K562 (cell line): Measurements from ENCODE around the gene HOXB1. TPM values are rescaled to one million over a fixed set of nuclear protein-coding genes. Genes with fewer than 3 reads are reported as not detected.
A peak's percentile ranks its signal among the peaks of the same experiment; 100 is the strongest.

Source experiments
- EGR1 ChIP-seq: fragments of 450-650 bp; conservative IDR thresholded peaks from 2 replicates; pipeline ENCODE4 v1.6.1; 2017; ENCODE audit warnings: mild to moderate bottlenecking
- SAP30 ChIP-seq: fragments of 200-600 bp; sonication (generic); IDR thresholded peaks from 2 replicates; pipeline ENCODE4 v1.6.1; 2012; ENCODE audit warnings: borderline replicate concordance, low read depth, mild to moderate bottlenecking, moderate library complexity, low read length, control low read depth, inconsistent platforms; ENCODE audit not compliant: insufficient read depth, poor library complexity, severe bottlenecking
- TCF7 ChIP-seq: sonication (generic); IDR thresholded peaks from 2 replicates; pipeline ENCODE4 v1.6.1; 2016; ENCODE audit warnings: antibody characterized with exemption, borderline replicate concordance
- polyA plus RNA-seq, 8 experiments: library from polyadenylated mRNA; depleted of rRNA in 4 of 8; stranded (reverse) in 5 of 8; unstranded in 3 of 8; fragments of >200 nt; fragmentation: Nextera tagmentation in 2 of 8; fragmentation: Illumina TruSeq in 1 of 8; extraction: Ambion mirVana in 2 of 8; extraction: Trizol in 1 of 8; gene quantifications; 2 replicates each; pipeline versions ENCODE4 v1.2.1 to v1.2.3, GENCODE V29; 2011 to 2014; ENCODE audit warnings: inconsistent platforms in 1 of 8, missing spikeins in 1 of 8
- total RNA-seq, 7 experiments: library from RNA; depleted of rRNA in 6 of 7; stranded (reverse); fragments of >200 nt in 6 of 7; fragmentation: Illumina TruSeq in 2 of 7; extraction: Trizol in 2 of 7; gene quantifications; 2 replicates each; pipeline versions ENCODE4 v1.2.1 to v1.2.3, GENCODE V29; 2011 to 2021; ENCODE audit warnings: low replicate concordance in 1 of 7
- TF ChIP-seq, protein P1 (sequence below): sonication (generic); formaldehyde crosslinking; IDR thresholded peaks from 2 replicates; pipeline ENCODE4 v1.8.0; 2023; ENCODE audit warnings: missing genetic modification reagents, mild to moderate bottlenecking, borderline replicate concordance
- TF ChIP-seq, protein P2 (sequence below), 2 experiments: IDR thresholded peaks; 2 replicates each; pipeline ENCODE4 v1.6.1; 2012; ENCODE audit warnings: improper control_type of control experiment in 2 of 2, low read depth in 2 of 2, low read length in 2 of 2, borderline replicate concordance in 1 of 2
- TF ChIP-seq, protein P3 (sequence below): fragments of 250-450 bp; sonication (Bioruptor Pico); IDR thresholded peaks from 2 replicates; pipeline ENCODE4 v1.4.0; 2020

The HOXB1 gene
- total and polyA plus RNA-seq, 9 of the 15 experiments (the other 6 are each of a cell fraction or from before 2014, with no cell fraction given), result 0.04 TPM; not detected in 8

DNA sequence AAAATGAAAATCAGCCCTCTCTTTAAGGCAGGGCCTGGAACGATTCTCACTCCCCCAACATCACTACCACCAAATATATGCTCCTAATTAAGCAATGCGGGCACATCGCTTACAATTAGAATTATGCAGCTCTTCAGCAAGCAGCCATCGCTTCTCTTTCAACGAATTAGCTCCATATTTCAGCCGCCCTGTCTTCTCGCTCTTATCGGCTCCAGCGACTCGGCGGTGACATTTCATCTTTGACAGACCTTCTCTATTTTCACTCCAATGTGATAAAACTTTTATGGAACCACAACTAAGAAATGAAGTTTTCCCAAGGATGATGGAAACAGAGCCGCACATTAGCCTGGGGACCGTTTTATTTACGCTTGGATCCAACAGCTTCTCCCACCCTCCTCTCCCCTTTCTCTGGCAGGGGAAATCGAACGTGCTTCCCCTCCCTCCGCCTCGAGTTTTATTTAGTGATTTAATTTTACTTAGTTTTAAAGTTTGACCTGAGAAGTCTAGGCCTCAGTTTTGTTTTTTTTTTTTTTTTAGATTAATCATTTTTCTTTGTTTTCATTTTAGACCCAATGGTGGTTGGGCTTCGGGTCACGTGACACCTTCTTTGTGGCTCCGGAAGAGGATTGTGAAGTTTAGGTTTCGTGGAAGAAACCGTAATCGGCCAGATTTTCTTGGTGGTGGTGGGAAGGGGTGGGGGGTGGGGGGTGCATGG lies 17.2 kb upstream of the HOXB1 start (continued):
- TF ChIP-seq, protein P1, sequence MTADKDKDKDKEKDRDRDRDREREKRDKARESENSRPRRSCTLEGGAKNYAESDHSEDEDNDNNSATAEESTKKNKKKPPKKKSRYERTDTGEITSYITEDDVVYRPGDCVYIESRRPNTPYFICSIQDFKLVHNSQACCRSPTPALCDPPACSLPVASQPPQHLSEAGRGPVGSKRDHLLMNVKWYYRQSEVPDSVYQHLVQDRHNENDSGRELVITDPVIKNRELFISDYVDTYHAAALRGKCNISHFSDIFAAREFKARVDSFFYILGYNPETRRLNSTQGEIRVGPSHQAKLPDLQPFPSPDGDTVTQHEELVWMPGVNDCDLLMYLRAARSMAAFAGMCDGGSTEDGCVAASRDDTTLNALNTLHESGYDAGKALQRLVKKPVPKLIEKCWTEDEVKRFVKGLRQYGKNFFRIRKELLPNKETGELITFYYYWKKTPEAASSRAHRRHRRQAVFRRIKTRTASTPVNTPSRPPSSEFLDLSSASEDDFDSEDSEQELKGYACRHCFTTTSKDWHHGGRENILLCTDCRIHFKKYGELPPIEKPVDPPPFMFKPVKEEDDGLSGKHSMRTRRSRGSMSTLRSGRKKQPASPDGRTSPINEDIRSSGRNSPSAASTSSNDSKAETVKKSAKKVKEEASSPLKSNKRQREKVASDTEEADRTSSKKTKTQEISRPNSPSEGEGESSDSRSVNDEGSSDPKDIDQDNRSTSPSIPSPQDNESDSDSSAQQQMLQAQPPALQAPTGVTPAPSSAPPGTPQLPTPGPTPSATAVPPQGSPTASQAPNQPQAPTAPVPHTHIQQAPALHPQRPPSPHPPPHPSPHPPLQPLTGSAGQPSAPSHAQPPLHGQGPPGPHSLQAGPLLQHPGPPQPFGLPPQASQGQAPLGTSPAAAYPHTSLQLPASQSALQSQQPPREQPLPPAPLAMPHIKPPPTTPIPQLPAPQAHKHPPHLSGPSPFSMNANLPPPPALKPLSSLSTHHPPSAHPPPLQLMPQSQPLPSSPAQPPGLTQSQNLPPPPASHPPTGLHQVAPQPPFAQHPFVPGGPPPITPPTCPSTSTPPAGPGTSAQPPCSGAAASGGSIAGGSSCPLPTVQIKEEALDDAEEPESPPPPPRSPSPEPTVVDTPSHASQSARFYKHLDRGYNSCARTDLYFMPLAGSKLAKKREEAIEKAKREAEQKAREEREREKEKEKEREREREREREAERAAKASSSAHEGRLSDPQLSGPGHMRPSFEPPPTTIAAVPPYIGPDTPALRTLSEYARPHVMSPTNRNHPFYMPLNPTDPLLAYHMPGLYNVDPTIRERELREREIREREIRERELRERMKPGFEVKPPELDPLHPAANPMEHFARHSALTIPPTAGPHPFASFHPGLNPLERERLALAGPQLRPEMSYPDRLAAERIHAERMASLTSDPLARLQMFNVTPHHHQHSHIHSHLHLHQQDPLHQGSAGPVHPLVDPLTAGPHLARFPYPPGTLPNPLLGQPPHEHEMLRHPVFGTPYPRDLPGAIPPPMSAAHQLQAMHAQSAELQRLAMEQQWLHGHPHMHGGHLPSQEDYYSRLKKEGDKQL, result no peak
- TF ChIP-seq SAP30, result no peak
- TF ChIP-seq, protein P2, sequence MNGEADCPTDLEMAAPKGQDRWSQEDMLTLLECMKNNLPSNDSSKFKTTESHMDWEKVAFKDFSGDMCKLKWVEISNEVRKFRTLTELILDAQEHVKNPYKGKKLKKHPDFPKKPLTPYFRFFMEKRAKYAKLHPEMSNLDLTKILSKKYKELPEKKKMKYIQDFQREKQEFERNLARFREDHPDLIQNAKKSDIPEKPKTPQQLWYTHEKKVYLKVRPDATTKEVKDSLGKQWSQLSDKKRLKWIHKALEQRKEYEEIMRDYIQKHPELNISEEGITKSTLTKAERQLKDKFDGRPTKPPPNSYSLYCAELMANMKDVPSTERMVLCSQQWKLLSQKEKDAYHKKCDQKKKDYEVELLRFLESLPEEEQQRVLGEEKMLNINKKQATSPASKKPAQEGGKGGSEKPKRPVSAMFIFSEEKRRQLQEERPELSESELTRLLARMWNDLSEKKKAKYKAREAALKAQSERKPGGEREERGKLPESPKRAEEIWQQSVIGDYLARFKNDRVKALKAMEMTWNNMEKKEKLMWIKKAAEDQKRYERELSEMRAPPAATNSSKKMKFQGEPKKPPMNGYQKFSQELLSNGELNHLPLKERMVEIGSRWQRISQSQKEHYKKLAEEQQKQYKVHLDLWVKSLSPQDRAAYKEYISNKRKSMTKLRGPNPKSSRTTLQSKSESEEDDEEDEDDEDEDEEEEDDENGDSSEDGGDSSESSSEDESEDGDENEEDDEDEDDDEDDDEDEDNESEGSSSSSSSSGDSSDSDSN (IDR thresholded peaks at IDR 0.05; ENCODE audit: borderline replicate concordance in 1 of 2, low read depth in 2 of 2, low read length in 2 of 2), result no peak
- TF ChIP-seq EGR1, result peak; percentile 57
- TF ChIP-seq TCF7, result no peak
- TF ChIP-seq, protein P3, sequence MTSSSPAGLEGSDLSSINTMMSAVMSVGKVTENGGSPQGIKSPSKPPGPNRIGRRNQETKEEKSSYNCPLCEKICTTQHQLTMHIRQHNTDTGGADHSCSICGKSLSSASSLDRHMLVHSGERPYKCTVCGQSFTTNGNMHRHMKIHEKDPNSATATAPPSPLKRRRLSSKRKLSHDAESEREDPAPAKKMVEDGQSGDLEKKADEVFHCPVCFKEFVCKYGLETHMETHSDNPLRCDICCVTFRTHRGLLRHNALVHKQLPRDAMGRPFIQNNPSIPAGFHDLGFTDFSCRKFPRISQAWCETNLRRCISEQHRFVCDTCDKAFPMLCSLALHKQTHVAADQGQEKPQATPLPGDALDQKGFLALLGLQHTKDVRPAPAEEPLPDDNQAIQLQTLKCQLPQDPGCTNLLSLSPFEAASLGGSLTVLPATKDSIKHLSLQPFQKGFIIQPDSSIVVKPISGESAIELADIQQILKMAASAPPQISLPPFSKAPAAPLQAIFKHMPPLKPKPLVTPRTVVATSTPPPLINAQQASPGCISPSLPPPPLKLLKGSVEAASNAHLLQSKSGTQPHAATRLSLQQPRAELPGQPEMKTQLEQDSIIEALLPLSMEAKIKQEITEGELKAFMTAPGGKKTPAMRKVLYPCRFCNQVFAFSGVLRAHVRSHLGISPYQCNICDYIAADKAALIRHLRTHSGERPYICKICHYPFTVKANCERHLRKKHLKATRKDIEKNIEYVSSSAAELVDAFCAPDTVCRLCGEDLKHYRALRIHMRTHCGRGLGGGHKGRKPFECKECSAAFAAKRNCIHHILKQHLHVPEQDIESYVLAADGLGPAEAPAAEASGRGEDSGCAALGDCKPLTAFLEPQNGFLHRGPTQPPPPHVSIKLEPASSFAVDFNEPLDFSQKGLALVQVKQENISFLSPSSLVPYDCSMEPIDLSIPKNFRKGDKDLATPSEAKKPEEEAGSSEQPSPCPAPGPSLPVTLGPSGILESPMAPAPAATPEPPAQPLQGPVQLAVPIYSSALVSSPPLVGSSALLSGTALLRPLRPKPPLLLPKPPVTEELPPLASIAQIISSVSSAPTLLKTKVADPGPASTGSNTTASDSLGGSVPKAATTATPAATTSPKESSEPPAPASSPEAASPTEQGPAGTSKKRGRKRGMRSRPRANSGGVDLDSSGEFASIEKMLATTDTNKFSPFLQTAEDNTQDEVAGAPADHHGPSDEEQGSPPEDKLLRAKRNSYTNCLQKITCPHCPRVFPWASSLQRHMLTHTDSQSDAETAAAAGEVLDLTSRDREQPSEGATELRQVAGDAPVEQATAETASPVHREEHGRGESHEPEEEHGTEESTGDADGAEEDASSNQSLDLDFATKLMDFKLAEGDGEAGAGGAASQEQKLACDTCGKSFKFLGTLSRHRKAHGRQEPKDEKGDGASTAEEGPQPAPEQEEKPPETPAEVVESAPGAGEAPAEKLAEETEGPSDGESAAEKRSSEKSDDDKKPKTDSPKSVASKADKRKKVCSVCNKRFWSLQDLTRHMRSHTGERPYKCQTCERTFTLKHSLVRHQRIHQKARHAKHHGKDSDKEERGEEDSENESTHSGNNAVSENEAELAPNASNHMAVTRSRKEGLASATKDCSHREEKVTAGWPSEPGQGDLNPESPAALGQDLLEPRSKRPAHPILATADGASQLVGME, result 0 out of 2 replicates have a peak, but pooled peaks have one; percentile 10
